ENCODE results near the gene RPL31. TPM values are rescaled to one million over a fixed set of nuclear protein-coding genes. Genes with fewer than 3 reads are reported as not detected.

The RPL31 gene
- total RNA-seq, 1 donor from 2014 or later, result 1,828 TPM

GRCh38 chr2:100956081-100956480 lies 46.0 kb upstream of the RPL31 start:
- ChIA-PET POLR2A (no interaction called here), CTCF (no interaction called here)
- no peak overlapping the region for H3K4me3 Mint-ChIP-seq
- intact Hi-C loops (cut with micrococcal nuclease), result no loop called here
- no peak overlapping the region for H3K27ac Mint-ChIP-seq
- peaks cover 17% of the 10 kb centered on the region for H3K27me3 Mint-ChIP-seq
- TF ChIP-seq CTCF (IDR thresholded peaks at IDR 0.05), result no peak
- no peak for DNase-seq
- peaks cover 2% of the 10 kb centered on the region for H3K9me3 Mint-ChIP-seq
- H3K4me1 Mint-ChIP-seq, result no peaks in the 10 kb centered on the region
- H3K36me3 Mint-ChIP-seq (ENCODE audit: low read depth), result no peaks in the 10 kb centered on the region
- no peak for ATAC-seq (ENCODE audit: low read depth)

GRCh38 chr2:100957996-100958653 lies 44.0 kb upstream of the RPL31 start:
- ATAC-seq (ENCODE audit: low read depth) (no peak), DNase-seq (no peak)
- no peak for TF ChIP-seq CTCF (IDR thresholded peaks at IDR 0.05)
- ChIA-PET CTCF (no interaction called here), POLR2A (no interaction called here)
- peaks cover 17% of the 10 kb centered on the region for H3K27me3 Mint-ChIP-seq
- H3K9me3 Mint-ChIP-seq, result peaks cover 2% of the 10 kb centered on the region
- no peaks in the 10 kb centered on the region for H3K36me3 Mint-ChIP-seq (ENCODE audit: low read depth)
- no peak overlapping the region for H3K27ac Mint-ChIP-seq
- H3K4me1 Mint-ChIP-seq, result no peaks in the 10 kb centered on the region
- intact Hi-C loops (cut with micrococcal nuclease), result no loop called here
- no peak overlapping the region for H3K4me3 Mint-ChIP-seq

GRCh38 chr2:100959225-100959880 lies 42.7 kb upstream of the RPL31 start:
- Mint-ChIP-seq H3K9me3 (peaks cover 2% of the 10 kb centered on the region), H3K27ac (no peak overlapping the region), H3K4me3 (no peak overlapping the region), H3K4me1 (no peaks in the 10 kb centered on the region), H3K27me3 (peaks cover 17% of the 10 kb centered on the region), H3K36me3 (ENCODE audit: low read depth) (no peaks in the 10 kb centered on the region)
- intact Hi-C loops (cut with micrococcal nuclease), result no loop called here
- ATAC-seq (ENCODE audit: low read depth) (no peak), DNase-seq (no peak)
- ChIA-PET POLR2A (no interaction called here), CTCF (no interaction called here)
- no peak for TF ChIP-seq CTCF (IDR thresholded peaks at IDR 0.05)

- ChIA-PET POLR2A (no interaction called here), CTCF (no interaction called here)
- H3K27ac Mint-ChIP-seq, result no peak overlapping the region
- ATAC-seq (ENCODE audit: low read depth) (no peak), DNase-seq (no peak)
- no peak for TF ChIP-seq CTCF (IDR thresholded peaks at IDR 0.05)
- no peaks in the 10 kb centered on the region for H3K4me1 Mint-ChIP-seq
- H3K4me3 Mint-ChIP-seq, result no peak overlapping the region
- H3K36me3 Mint-ChIP-seq (ENCODE audit: low read depth), result no peaks in the 10 kb centered on the region
- peaks cover 2% of the 10 kb centered on the region for H3K9me3 Mint-ChIP-seq
- intact Hi-C loops (cut with micrococcal nuclease), result no loop called here
- H3K27me3 Mint-ChIP-seq, result peaks cover 17% of the 10 kb centered on the region
Observed at GRCh38 chr2:100960688-100961087, 41.4 kb upstream of the RPL31 start.

GRCh38 chr2:100962366-100963025 lies 39.6 kb upstream of the RPL31 start:
- ChIA-PET POLR2A (no interaction called here), CTCF (no interaction called here)
- Mint-ChIP-seq H3K27me3 (peaks cover 11% of the 10 kb centered on the region), H3K36me3 (ENCODE audit: low read depth) (no peaks in the 10 kb centered on the region), H3K9me3 (no peaks in the 10 kb centered on the region), H3K4me1 (no peaks in the 10 kb centered on the region), H3K4me3 (no peak overlapping the region), H3K27ac (no peak overlapping the region)
- ATAC-seq (ENCODE audit: low read depth), result no peak
- intact Hi-C loops (cut with micrococcal nuclease), result no loop called here
- TF ChIP-seq CTCF (IDR thresholded peaks at IDR 0.05), result no peak
- no peak for DNase-seq

Measured in activated B cell treated with CpG ODN at 0.5 μM for 24 hours (primary cell).